ENCODE data around the gene KIAA1217.
A peak's percentile ranks its signal among the peaks of the same experiment; 100 is the strongest.

The KIAA1217 gene

DNA sequence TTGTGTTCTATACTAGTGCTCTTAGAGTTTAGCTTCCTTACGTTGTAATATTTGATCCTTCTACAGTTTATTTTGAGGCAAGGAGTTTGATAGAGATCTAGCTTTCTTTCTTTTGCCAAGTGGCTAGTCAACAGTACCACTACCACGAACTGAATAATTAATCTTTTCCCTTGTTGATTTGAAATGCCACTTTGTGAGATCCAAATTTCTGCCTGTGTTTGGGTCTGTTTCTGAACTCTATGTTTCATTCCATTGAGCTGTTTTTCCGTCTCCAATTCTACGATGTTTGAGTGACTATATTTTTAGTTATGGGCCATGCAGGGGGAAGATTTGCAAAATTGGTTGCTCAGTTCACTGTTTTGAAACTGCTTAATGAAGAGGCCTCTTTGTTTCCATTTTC lies 134.7 kb downstream of the KIAA1217 start:
- ATAC-seq (ENCODE audit: insufficient read depth, low read depth), result peak; percentile 36
- Histone ChIP-seq H3K4me1 (ENCODE audit: insufficient read depth, low read length) (peaks cover 53% of the 10 kb centered on the region), H3K9ac (ENCODE audit: low read depth, low read length) (peak overlapping the region; percentile 50), H3K4me2 (ENCODE audit: insufficient read depth, low read length) (peak overlapping the region; percentile 54), H3K4me3 (ENCODE audit: low read depth in 1 of 2, low read length in 2 of 2) (peak overlapping the region in 1 of 2 experiments; percentile 31; a peak in 2 of 4 replicates), H3K27ac (ENCODE audit: low read length) (peak overlapping the region; percentile 82), H4K20me1 (ENCODE audit: insufficient read depth, low read length) (no peaks in the 10 kb centered on the region), H3K27me3 (ENCODE audit: insufficient read depth, low read length, poor library complexity) (no peaks in the 10 kb centered on the region), H3K79me2 (ENCODE audit: insufficient read depth, low read length) (no peaks in the 10 kb centered on the region), H3K36me3 (ENCODE audit: insufficient read depth, low read length) (no peaks in the 10 kb centered on the region), H3K9me3 (ENCODE audit: insufficient read depth, low read length, severe bottlenecking) (no peaks in the 10 kb centered on the region), H2AFZ (ENCODE audit: low read depth, low read length) (peak overlapping the region; percentile 74)
- no peak for TF ChIP-seq CTCF (IDR thresholded peaks at IDR 0.05; ENCODE audit: borderline replicate concordance, extremely low read depth, low read length, poor library complexity, severe bottlenecking)
- TF ChIP-seq EZH2 (IDR thresholded peaks at IDR 0.05; ENCODE audit: borderline replicate concordance, low read depth, low read length, severe bottlenecking), result no peak
- DNase-seq, result no peak

GRCh38 chr10:24344279-24344678 lies 135.3 kb downstream of the KIAA1217 start:
- Histone ChIP-seq H3K9ac (ENCODE audit: low read depth, low read length) (peak overlapping the region; percentile 50), H3K9me3 (ENCODE audit: insufficient read depth, low read length, severe bottlenecking) (no peaks in the 10 kb centered on the region), H3K4me1 (ENCODE audit: insufficient read depth, low read length) (peaks cover 59% of the 10 kb centered on the region), H4K20me1 (ENCODE audit: insufficient read depth, low read length) (no peaks in the 10 kb centered on the region), H3K4me3 (ENCODE audit: low read depth in 1 of 2, low read length in 2 of 2) (no peak overlapping the region), H3K4me2 (ENCODE audit: insufficient read depth, low read length) (peak overlapping the region; percentile 54), H3K27ac (ENCODE audit: low read length) (peak overlapping the region; percentile 82), H3K79me2 (ENCODE audit: insufficient read depth, low read length) (no peaks in the 10 kb centered on the region), H3K27me3 (ENCODE audit: insufficient read depth, low read length, poor library complexity) (no peaks in the 10 kb centered on the region), H2AFZ (ENCODE audit: low read depth, low read length) (no peak overlapping the region), H3K36me3 (ENCODE audit: insufficient read depth, low read length) (no peaks in the 10 kb centered on the region)
- ATAC-seq (ENCODE audit: insufficient read depth, low read depth), result peak; percentile 89
- TF ChIP-seq CTCF (IDR thresholded peaks at IDR 0.05; ENCODE audit: borderline replicate concordance, extremely low read depth, low read length, poor library complexity, severe bottlenecking) (no peak), EZH2 (IDR thresholded peaks at IDR 0.05; ENCODE audit: borderline replicate concordance, low read depth, low read length, severe bottlenecking) (no peak)
- peak; percentile 34 for DNase-seq

GRCh38 chr10:24344695-24345463 lies 135.9 kb downstream of the KIAA1217 start:
- 0 out of 2 replicates have a peak overlapping the region, but pooled peaks have one; percentile 50 for H3K9ac ChIP-seq (ENCODE audit: low read depth, low read length)
- H2AFZ ChIP-seq (ENCODE audit: low read depth, low read length), result no peak overlapping the region
- peak overlapping the region; percentile 82 for H3K27ac ChIP-seq (ENCODE audit: low read length)

More at GRCh38 chr10:24344695-24345463, 135.9 kb downstream of the KIAA1217 start:
- H3K79me2 ChIP-seq (ENCODE audit: insufficient read depth, low read length), result no peaks in the 10 kb centered on the region
- TF ChIP-seq EZH2 (IDR thresholded peaks at IDR 0.05; ENCODE audit: borderline replicate concordance, low read depth, low read length, severe bottlenecking) (no peak), CTCF (IDR thresholded peaks at IDR 0.05; ENCODE audit: borderline replicate concordance, extremely low read depth, low read length, poor library complexity, severe bottlenecking) (no peak)
- H3K4me1 ChIP-seq (ENCODE audit: insufficient read depth, low read length), result peaks cover 65% of the 10 kb centered on the region
- H3K9me3 ChIP-seq (ENCODE audit: insufficient read depth, low read length, severe bottlenecking), result no peaks in the 10 kb centered on the region
- no peaks in the 10 kb centered on the region for H3K27me3 ChIP-seq (ENCODE audit: insufficient read depth, low read length, poor library complexity)
- H4K20me1 ChIP-seq (ENCODE audit: insufficient read depth, low read length), result no peaks in the 10 kb centered on the region
- no peak for DNase-seq
- H3K36me3 ChIP-seq (ENCODE audit: insufficient read depth, low read length), result no peaks in the 10 kb centered on the region
- ATAC-seq (ENCODE audit: insufficient read depth, low read depth), result peak; percentile 39
- H3K4me3 ChIP-seq (ENCODE audit: low read depth in 1 of 2, low read length in 2 of 2), result no peak overlapping the region
- H3K4me2 ChIP-seq (ENCODE audit: insufficient read depth, low read length), result peak overlapping the region; percentile 54
